Mesothelial cell of epicardium (in vitro differentiated cells): ENCODE results near the gene FBLL1. TPM values are rescaled to one million over a fixed set of nuclear protein-coding genes. Genes with fewer than 3 reads are reported as not detected.

Experiments used
- DNase-seq, 2 experiments: peaks; one replicate each; pipeline ENCODE4 v3.0.0; 2021; ENCODE audit warnings: low spot score in 2 of 2; ENCODE audit not compliant: unreplicated experiment in 2 of 2
- H3K27ac Mint-ChIP-seq: 2 replicates; pipeline ENCODE4 v1.8.0; 2021; ENCODE audit warnings: mixed read lengths
- H3K27me3 Mint-ChIP-seq: 2 replicates; pipeline ENCODE4 v1.8.0; 2021; ENCODE audit warnings: low read depth, mixed read lengths
- H3K36me3 Mint-ChIP-seq: 2 replicates; pipeline ENCODE4 v1.8.0; 2021; ENCODE audit warnings: mixed read lengths
- H3K4me1 Mint-ChIP-seq: 2 replicates; pipeline ENCODE4 v1.8.0; 2021; ENCODE audit warnings: mixed read lengths
- H3K4me3 Mint-ChIP-seq: 2 replicates; pipeline ENCODE4 v1.8.0; 2021; ENCODE audit warnings: mild to moderate bottlenecking, moderate library complexity, mixed read lengths
- H3K9me3 Mint-ChIP-seq: 2 replicates; pipeline ENCODE4 v1.8.0; 2021; ENCODE audit warnings: mixed read lengths
- total RNA-seq: library from RNA; stranded (reverse); gene quantifications from 3 replicates; pipeline ENCODE4 v1.2.1, GENCODE V29; 2021
- TF ChIP-seq, protein P1 (sequence below): fragments of 200-600 bp; sonication (generic); IDR thresholded peaks from one replicate; pipeline ENCODE4 v1.5.0; 2021; ENCODE audit warnings: antibody characterized with exemption; ENCODE audit not compliant: unreplicated experiment

The FBLL1 gene
- total RNA-seq, 1 donor from 2014 or later = 0.80 TPM

DNA sequence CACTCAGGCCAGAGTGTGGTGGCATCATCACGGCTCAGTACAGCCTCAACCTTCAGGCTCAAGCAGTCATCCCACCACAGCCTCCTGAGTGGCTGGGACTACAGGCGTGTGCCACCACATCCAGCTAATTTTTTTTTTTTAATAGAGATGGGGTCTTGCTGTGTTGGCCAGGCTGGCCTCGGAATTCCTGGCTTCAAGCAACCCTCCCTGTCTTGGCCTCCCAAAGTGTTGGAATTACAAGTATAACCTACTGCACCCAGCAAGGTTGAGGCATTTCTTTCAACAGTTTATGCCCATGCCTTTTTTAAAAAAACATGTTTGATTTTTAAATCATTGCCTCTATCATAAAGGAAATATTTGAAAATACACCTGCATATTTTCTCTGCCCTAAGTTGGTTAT is 40.0 kb upstream of the FBLL1 start:
- no peaks in the 10 kb centered on the region for H3K27me3 Mint-ChIP-seq
- H3K27ac Mint-ChIP-seq = no peak overlapping the region
- no peaks in the 10 kb centered on the region for H3K9me3 Mint-ChIP-seq
- no peak for DNase-seq
- peaks cover 13% of the 10 kb centered on the region for H3K4me1 Mint-ChIP-seq
- peaks cover 28% of the 10 kb centered on the region for H3K36me3 Mint-ChIP-seq
- no peak overlapping the region for H3K4me3 Mint-ChIP-seq
- TF ChIP-seq, protein P1, sequence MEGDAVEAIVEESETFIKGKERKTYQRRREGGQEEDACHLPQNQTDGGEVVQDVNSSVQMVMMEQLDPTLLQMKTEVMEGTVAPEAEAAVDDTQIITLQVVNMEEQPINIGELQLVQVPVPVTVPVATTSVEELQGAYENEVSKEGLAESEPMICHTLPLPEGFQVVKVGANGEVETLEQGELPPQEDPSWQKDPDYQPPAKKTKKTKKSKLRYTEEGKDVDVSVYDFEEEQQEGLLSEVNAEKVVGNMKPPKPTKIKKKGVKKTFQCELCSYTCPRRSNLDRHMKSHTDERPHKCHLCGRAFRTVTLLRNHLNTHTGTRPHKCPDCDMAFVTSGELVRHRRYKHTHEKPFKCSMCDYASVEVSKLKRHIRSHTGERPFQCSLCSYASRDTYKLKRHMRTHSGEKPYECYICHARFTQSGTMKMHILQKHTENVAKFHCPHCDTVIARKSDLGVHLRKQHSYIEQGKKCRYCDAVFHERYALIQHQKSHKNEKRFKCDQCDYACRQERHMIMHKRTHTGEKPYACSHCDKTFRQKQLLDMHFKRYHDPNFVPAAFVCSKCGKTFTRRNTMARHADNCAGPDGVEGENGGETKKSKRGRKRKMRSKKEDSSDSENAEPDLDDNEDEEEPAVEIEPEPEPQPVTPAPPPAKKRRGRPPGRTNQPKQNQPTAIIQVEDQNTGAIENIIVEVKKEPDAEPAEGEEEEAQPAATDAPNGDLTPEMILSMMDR = no peak

DNA sequence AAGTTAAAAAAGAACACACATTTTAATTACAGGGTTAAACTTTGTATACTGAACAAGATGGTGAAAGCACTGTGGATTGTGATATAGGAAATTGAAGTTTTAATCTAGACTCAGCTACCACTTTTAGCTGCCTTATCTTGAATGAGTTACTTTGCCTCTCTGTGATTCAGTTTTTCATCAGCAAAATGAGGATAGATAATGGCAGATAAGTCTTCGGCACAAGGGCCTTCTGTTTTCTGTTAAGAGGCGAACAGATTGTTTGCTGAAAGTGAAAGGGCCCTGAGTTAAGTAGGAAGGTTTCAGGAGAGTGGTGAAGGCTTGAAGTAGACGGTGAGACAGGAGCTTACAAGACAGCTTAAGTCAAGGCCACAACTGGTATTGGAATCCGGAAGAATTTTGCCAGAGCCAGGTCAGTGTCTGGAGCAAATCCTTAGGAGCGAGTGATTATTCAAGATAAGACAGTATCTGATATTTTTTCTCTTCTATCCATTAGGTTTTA is 35.0 kb upstream of the FBLL1 start:
- H3K27me3 Mint-ChIP-seq = no peaks in the 10 kb centered on the region
- TF ChIP-seq, protein P1 = no peak
- no peaks in the 10 kb centered on the region for H3K4me1 Mint-ChIP-seq
- no peak overlapping the region for H3K4me3 Mint-ChIP-seq
- no peak overlapping the region for H3K27ac Mint-ChIP-seq
- H3K36me3 Mint-ChIP-seq = peaks cover 48% of the 10 kb centered on the region
- no peaks in the 10 kb centered on the region for H3K9me3 Mint-ChIP-seq
- no peak for DNase-seq

DNA sequence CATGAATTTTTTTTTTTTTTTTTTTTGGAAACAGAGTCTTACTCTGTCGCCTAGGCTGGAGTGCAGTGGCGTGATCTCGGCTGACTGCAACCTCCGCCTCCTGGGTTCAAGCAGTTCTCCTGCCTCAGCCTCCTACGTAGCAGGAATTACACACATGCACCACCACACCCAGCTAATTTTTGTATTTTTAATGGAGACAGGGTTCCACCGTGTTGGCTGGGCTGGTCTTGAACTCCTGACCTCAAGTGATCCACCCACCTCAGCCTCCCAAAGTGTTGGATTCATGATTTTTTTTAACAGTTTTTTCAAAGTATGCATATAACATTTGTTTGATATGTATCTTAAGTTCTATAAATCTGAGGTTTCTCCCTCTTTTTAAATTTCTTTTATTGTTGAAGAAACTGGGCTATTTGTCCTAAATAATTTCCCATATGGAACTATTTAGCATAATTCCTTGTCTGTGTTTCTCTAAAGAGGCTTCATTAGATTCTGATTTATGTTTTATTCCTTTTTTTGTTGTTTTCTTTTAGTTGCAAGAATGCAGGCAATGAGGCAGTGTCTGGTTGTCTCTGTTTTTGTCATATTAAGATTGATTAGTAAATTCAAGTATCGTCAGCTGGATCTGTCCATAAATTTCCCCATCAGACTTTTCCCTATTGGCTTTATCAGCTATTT is 26.4 kb upstream of the FBLL1 start:
- no peak for DNase-seq
- Mint-ChIP-seq H3K27me3 (no peaks in the 10 kb centered on the region), H3K4me1 (no peaks in the 10 kb centered on the region), H3K4me3 (no peak overlapping the region), H3K36me3 (peaks cover 42% of the 10 kb centered on the region), H3K9me3 (no peaks in the 10 kb centered on the region), H3K27ac (no peak overlapping the region)
- TF ChIP-seq, protein P1 = no peak

DNA sequence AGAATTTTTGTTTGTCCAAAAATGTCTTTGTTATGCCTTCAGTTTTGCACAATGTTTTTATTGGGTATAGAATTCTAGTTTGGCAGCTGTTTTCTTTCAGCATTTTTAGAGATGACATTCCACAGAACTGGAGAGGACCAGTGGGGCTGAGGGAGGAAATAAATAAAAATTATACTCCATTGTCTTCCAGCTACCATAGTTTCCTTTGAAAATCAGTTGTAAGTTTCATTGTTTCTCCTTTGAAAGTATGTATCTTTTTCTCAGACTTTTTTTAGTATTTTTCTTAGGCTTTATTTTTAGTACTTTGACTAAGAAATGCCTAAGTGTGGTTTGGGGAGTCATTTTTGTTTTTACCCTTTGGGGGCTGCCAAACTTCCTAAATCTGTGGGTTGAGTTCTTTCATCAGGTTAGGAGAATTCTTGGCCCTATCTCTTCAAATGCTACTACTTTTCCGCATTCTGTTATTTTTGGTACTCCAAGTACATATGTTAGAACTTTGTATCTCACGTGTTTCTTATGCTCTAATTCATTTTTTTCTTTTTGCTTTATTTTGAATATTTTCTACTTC is 15.2 kb upstream of the FBLL1 start:
- peaks cover 41% of the 10 kb centered on the region for H3K9me3 Mint-ChIP-seq
- no peak overlapping the region for H3K4me3 Mint-ChIP-seq
- no peak overlapping the region for H3K27ac Mint-ChIP-seq

DNA sequence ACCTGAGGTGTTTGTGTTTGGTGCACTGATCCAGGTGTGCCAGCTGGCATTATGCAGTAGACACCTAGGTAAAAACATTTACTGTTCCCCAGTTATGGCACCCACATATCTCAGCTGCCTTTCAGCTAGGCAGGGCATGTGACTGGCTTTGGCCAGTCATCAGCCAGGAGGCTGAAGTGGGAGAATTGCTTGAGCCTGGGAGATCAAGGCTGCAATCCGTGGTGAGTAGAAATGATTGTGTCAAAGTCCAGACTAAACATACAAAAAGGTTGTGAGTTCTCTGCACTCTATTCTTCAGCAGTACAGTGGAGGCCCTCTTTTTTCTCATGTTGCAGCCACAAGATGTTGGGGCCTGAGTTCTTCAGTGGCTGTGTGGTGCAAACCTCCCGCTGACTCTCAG is 3.2 kb upstream of the FBLL1 start:
- Mint-ChIP-seq H3K36me3 (peaks cover 1% of the 10 kb centered on the region), H3K27ac (no peak overlapping the region), H3K4me3 (no peak overlapping the region), H3K4me1 (peaks cover 4% of the 10 kb centered on the region), H3K27me3 (peaks cover 29% of the 10 kb centered on the region), H3K9me3 (no peaks in the 10 kb centered on the region)
- DNase-seq = no peak
- TF ChIP-seq, protein P1 = no peak

More for the DNA sequence above, 15.2 kb upstream of the FBLL1 start:
- peaks cover 78% of the 10 kb centered on the region for H3K36me3 Mint-ChIP-seq
- no peaks in the 10 kb centered on the region for H3K27me3 Mint-ChIP-seq
- H3K4me1 Mint-ChIP-seq = no peaks in the 10 kb centered on the region
- TF ChIP-seq, protein P1 = no peak
- no peak for DNase-seq
